Breast epithelium (tissue), 3 donors: ENCODE results near the gene GRIK1.

ENCODE experiments used
- POLR2A ChIP-seq: fragments of 450-650 bp; IDR thresholded peaks from one replicate; pipeline ENCODE4 v1.6.1; 2016; ENCODE audit warnings: antibody characterized with exemption, mild to moderate bottlenecking, moderate library complexity
- POLR2AphosphoS5 ChIP-seq, 3 donors: sonication (generic); formaldehyde crosslinking; IDR thresholded peaks; one replicate each; pipeline ENCODE4 v1.6.1; 2017; ENCODE audit warnings: antibody characterized with exemption in 3 of 3
- TF ChIP-seq, protein P1 (sequence below), 3 donors: fragments of 450-650 bp; IDR thresholded peaks; one replicate each; pipeline ENCODE4 v1.5.1; 2016 to 2017; ENCODE audit warnings: antibody characterized with exemption in 3 of 3, mild to moderate bottlenecking in 3 of 3, moderate library complexity in 3 of 3

GRCh38 chr21:29650523-29651022, 289.2 kb downstream of the GRIK1 start:
- TF ChIP-seq POLR2A (no peak), POLR2AphosphoS5 (IDR thresholded peaks at IDR 0.05) (no peak)
- TF ChIP-seq, protein P1, sequence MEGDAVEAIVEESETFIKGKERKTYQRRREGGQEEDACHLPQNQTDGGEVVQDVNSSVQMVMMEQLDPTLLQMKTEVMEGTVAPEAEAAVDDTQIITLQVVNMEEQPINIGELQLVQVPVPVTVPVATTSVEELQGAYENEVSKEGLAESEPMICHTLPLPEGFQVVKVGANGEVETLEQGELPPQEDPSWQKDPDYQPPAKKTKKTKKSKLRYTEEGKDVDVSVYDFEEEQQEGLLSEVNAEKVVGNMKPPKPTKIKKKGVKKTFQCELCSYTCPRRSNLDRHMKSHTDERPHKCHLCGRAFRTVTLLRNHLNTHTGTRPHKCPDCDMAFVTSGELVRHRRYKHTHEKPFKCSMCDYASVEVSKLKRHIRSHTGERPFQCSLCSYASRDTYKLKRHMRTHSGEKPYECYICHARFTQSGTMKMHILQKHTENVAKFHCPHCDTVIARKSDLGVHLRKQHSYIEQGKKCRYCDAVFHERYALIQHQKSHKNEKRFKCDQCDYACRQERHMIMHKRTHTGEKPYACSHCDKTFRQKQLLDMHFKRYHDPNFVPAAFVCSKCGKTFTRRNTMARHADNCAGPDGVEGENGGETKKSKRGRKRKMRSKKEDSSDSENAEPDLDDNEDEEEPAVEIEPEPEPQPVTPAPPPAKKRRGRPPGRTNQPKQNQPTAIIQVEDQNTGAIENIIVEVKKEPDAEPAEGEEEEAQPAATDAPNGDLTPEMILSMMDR (IDR thresholded peaks at IDR 0.05), result no peak
